K562 (cell line): ENCODE measurements around the gene GCNT3. TPM values are rescaled to one million over a fixed set of nuclear protein-coding genes. Genes with fewer than 3 reads are reported as not detected.

Experiments
- ATAC-seq: fragments of 200-7000 bp; cut with Tn5 transposase; 3 replicates; pipeline ENCODE4 v1.9.1; 2020; ENCODE audit warnings: moderate library complexity
- BruUV-seq: library from RNA; stranded (reverse); fragments of 400-500 nt; replicated peaks from 2 replicates; lab custom pipeline; 2021; lab: Mats Ljungman, UMichigan
- CTCF ChIA-PET: fragments of 300-600 bp; formaldehyde crosslinking; extraction: SDS; loops from one replicate; lab custom pipeline; 2021; ENCODE audit warnings: low intra/inter-chr PET ratio; lab: Yijun Ruan, JAX
- POLR2A ChIA-PET: fragments of 300-600, 350-650 bp; sonication (Branson Sonifier 250); formaldehyde crosslinking; extraction: SDS; loops from one replicate; lab custom pipeline; 2021; ENCODE audit warnings: antibody characterized with exemption, inconsistent platforms; lab: Yijun Ruan, JAX
- DNase-seq, 4 experiments: peaks; one replicate each; pipeline versions ENCODE4 v3.0.0 to v3.0.0-alpha.2; 2011 to 2018; ENCODE audit warnings: low spot score in 3 of 4, mixed read lengths in 3 of 4; ENCODE audit errors: extremely low read depth in 1 of 4
- FAIRE-seq: peaks from 2 replicates; lab custom pipeline; 2011; peaks lifted over from hg19 to GRCh38; lab: Jason Lieb, UNC
- H2AFZ ChIP-seq: 2 replicates; pipeline ENCODE4 v1.6.0; 2011; ENCODE audit warnings: low read depth, low read length, control low read depth, inconsistent platforms
- H3K27ac ChIP-seq: fragments of 200-600 bp; 3 replicates; pipeline ENCODE4 v1.8.0; 2011; ENCODE audit warnings: low read depth, mild to moderate bottlenecking, control low read depth, inconsistent platforms, low read length, moderate library complexity, mixed read lengths; ENCODE audit errors: extremely low read depth
- H3K27me3 ChIP-seq, 2 experiments: fragments of 300-600 bp in 1 of 2; 2 replicates in 1 of 2; 3 replicates in 1 of 2; pipeline versions ENCODE4 v1.6.0 to v1.8.0; 2011; ENCODE audit warnings: inconsistent platforms in 2 of 2, low read length in 2 of 2, mild to moderate bottlenecking in 1 of 2, mixed read lengths in 1 of 2, moderate library complexity in 1 of 2; ENCODE audit not compliant: control insufficient read depth in 2 of 2, insufficient read depth in 2 of 2
- H3K36me3 ChIP-seq: fragments of 300-600 bp; 3 replicates; pipeline ENCODE4 v1.8.0; 2011; ENCODE audit warnings: mild to moderate bottlenecking, low read length, inconsistent platforms; ENCODE audit not compliant: control insufficient read depth, insufficient read depth
- H3K4me1 ChIP-seq, 2 experiments: fragments of 200-600 bp in 1 of 2; replicated peaks in 1 of 2; 2 replicates in 1 of 2; 3 replicates in 1 of 2; pipeline versions ENCODE4 v1.5.1 to v1.8.0; 2011; ENCODE audit warnings: inconsistent platforms in 2 of 2, low read length in 2 of 2, mild to moderate bottlenecking in 1 of 2, mixed read lengths in 1 of 2, moderate library complexity in 1 of 2; ENCODE audit not compliant: control insufficient read depth in 2 of 2, insufficient read depth in 2 of 2
- H3K4me2 ChIP-seq: 2 replicates; pipeline ENCODE4 v1.6.1; 2011; ENCODE audit warnings: low read length, control low read depth, inconsistent platforms, mixed read lengths; ENCODE audit not compliant: insufficient read depth
- H3K4me3 ChIP-seq: fragments of 200-600 bp; sonication (generic), shearing (Covaris generic); 2 replicates; pipeline ENCODE4 v1.5.1; 2016; ENCODE audit warnings: control low read depth, inconsistent platforms
- H3K79me2 ChIP-seq: fragments of 200-600 bp; 3 replicates; pipeline ENCODE4 v1.8.0; 2011; ENCODE audit warnings: low read length, inconsistent platforms; ENCODE audit not compliant: control insufficient read depth, insufficient read depth
- H3K9ac ChIP-seq, 2 experiments: 2 replicates each; pipeline versions ENCODE4 v1.6.0 to v1.6.1; 2011; ENCODE audit warnings: low read depth in 2 of 2, low read length in 2 of 2, control low read depth in 1 of 2, inconsistent platforms in 1 of 2, mild to moderate bottlenecking in 1 of 2, mixed read lengths in 1 of 2; ENCODE audit not compliant: insufficient read depth in 1 of 2
- H3K9me1 ChIP-seq: one replicate; pipeline ENCODE4 v1.6.0; 2011; ENCODE audit warnings: inconsistent platforms, mild to moderate bottlenecking, low read length, moderate library complexity; ENCODE audit not compliant: control insufficient read depth, insufficient read depth
- H3K9me3 ChIP-seq: replicated peaks from 2 replicates; pipeline ENCODE4 v1.5.1; 2011; ENCODE audit warnings: low read depth, low read length, inconsistent platforms; ENCODE audit not compliant: control insufficient read depth, insufficient read depth
- H4K20me1 ChIP-seq: replicated peaks from 2 replicates; pipeline ENCODE4 v1.6.1; 2011; ENCODE audit warnings: low read length, inconsistent platforms, mixed read lengths; ENCODE audit not compliant: control insufficient read depth, insufficient read depth
- ATF3 ChIP-seq, 2 experiments: fragments of 450-650 bp in 1 of 2; sonication (generic) in 1 of 2; formaldehyde crosslinking in 1 of 2; IDR thresholded peaks in 1 of 2; conservative IDR thresholded peaks in 1 of 2; 2 replicates each; pipeline versions ENCODE4 v1.6.1 to v1.8.1; 2016 to 2023; ENCODE audit warnings: mild to moderate bottlenecking in 2 of 2, moderate library complexity in 2 of 2, inconsistent platforms in 1 of 2, missing genetic modification reagents in 1 of 2
- C11orf30 ChIP-seq: fragments of 450-650 bp; IDR thresholded peaks from 2 replicates; pipeline ENCODE4 v1.6.1; 2016; ENCODE audit warnings: low read depth, mild to moderate bottlenecking
- MAFF ChIP-seq: IDR thresholded peaks from 2 replicates; pipeline ENCODE4 v1.6.1; 2012; ENCODE audit warnings: low read length, improper control_type of control experiment
- ZBTB9 ChIP-seq: fragments of 450-650 bp; formaldehyde crosslinking; IDR thresholded peaks from 2 replicates; pipeline ENCODE4 v1.4.0; 2020; ENCODE audit warnings: mild to moderate bottlenecking, moderate library complexity
- ZKSCAN1 ChIP-seq: fragments of 150-350 bp; IDR thresholded peaks from 2 replicates; pipeline ENCODE4 v1.6.1; 2016; ENCODE audit warnings: low read depth, low read length
- ZNF316 ChIP-seq: fragments of 450-650 bp; IDR thresholded peaks from 2 replicates; pipeline ENCODE4 v1.6.1; 2016
- WGBS: fragments of 100-300 bp; shearing (Covaris generic); methylation state at CpG from one replicate; pipeline ENCODE4 v1.1.6; 2016; ENCODE audit warnings: low coverage, mixed read lengths; ENCODE audit not compliant: insufficient coverage; ENCODE audit errors: missing lambda C conversion rate; 5-methylcytosine and 5-hydroxymethylcytosine counted together
- in situ Hi-C: fragments of 300-500 bp; cut with MboI; formaldehyde crosslinking; loops from 4 replicates; pipeline ENCODE4 v1.15.0; 2018; ENCODE audit warnings: inconsistent platforms, mixed read lengths
- intact Hi-C: fragments of 100-400 bp; cut with micrococcal nuclease; formaldehyde crosslinking; loops from 2 replicates; pipeline ENCODE4 v1.14.2; 2022
- polyA plus RNA-seq, 8 experiments: library from polyadenylated mRNA; depleted of rRNA in 4 of 8; stranded (reverse) in 5 of 8; unstranded in 3 of 8; fragments of >200 nt; fragmentation: Nextera tagmentation in 2 of 8; fragmentation: Illumina TruSeq in 1 of 8; extraction: Ambion mirVana in 2 of 8; extraction: Trizol in 1 of 8; gene quantifications; 2 replicates each; pipeline versions ENCODE4 v1.2.1 to v1.2.3, GENCODE V29; 2011 to 2014; ENCODE audit warnings: inconsistent platforms in 1 of 8, missing spikeins in 1 of 8
- total RNA-seq, 7 experiments: library from RNA; depleted of rRNA in 6 of 7; stranded (reverse); fragments of >200 nt in 6 of 7; fragmentation: Illumina TruSeq in 2 of 7; extraction: Trizol in 2 of 7; gene quantifications; 2 replicates each; pipeline versions ENCODE4 v1.2.1 to v1.2.3, GENCODE V29; 2011 to 2021; ENCODE audit warnings: low replicate concordance in 1 of 7

The GCNT3 gene
- total and polyA plus RNA-seq, 9 of the 15 experiments (the other 6 are each of a cell fraction or from before 2014, with no cell fraction given) = 0.07 to 0.35 (median 0.11) TPM; not detected in 4

GRCh38 chr15:59587085-59587826 lies 24.3 kb upstream of the GCNT3 start:
- Histone ChIP-seq H3K27ac (no peak overlapping the region), H3K9me1 (no peaks in the 10 kb centered on the region), H3K9me3 (no peaks in the 10 kb centered on the region), H2AFZ (no peak overlapping the region), H3K4me2 (no peak overlapping the region), H3K79me2 (no peaks in the 10 kb centered on the region), H3K9ac (no peak overlapping the region), H4K20me1 (no peaks in the 10 kb centered on the region), H3K36me3 (no peaks in the 10 kb centered on the region), H3K27me3 (peaks cover 10 to 13% of the 10 kb centered on the region in 2 experiments; a peak in 3 of 5 replicates), H3K4me3 (no peak overlapping the region), H3K4me1 (no peaks in the 10 kb centered on the region)
- in situ Hi-C loops = no loop called here
- DNase-seq = no peak
- no TSS peak for BruUV-seq
- no peak for FAIRE-seq
- POLR2A ChIA-PET = interaction anchor here (0.8 to 1.0 kb wide), 2 partner anchors 21 to 1288 kb away, joined by 3 read pairs; no protein-coding TSS in a partner anchor
- intact Hi-C loops = no loop called here
- TF ChIP-seq ZKSCAN1 (no peak), ZBTB9 (no peak), ATF3 (IDR thresholded peaks at IDR 0.05) (peak; percentile 21; the same call in 1 of the 2 replicates), ATF3 (CRISPR knock-in tag; conservative IDR thresholded peaks at IDR 0.05) (no peak), C11orf30 (peak; percentile 37; the same call in 1 of the 2 replicates), ZNF316 (peak; percentile 74), MAFF (0 out of 2 replicates have a peak, but pooled peaks have one; percentile 4)
- CTCF ChIA-PET = no interaction called here
- WGBS = 0% methylated on average over 3 of the region's 3 CpGs
- ATAC-seq = no peak
